Muscle of leg (tissue), 11 donors: ENCODE results near the gene KCNS1. TPM values are rescaled to one million over a fixed set of nuclear protein-coding genes. Genes with fewer than 3 reads are reported as not detected.

Experiments
- DNase-seq: peaks from one replicate; pipeline ENCODE4 v3.0.0; 2013
- H3K27ac ChIP-seq: one replicate; pipeline ENCODE4 v1.5.1; 2013; ENCODE audit warnings: mild to moderate bottlenecking, low read length, control low read depth
- H3K27me3 ChIP-seq: one replicate; pipeline ENCODE4 v1.6.1; 2013; ENCODE audit warnings: low read length; ENCODE audit not compliant: control insufficient read depth, insufficient read depth
- H3K36me3 ChIP-seq: one replicate; pipeline ENCODE4 v1.6.1; 2013; ENCODE audit warnings: low read length; ENCODE audit not compliant: control insufficient read depth, insufficient read depth
- H3K4me1 ChIP-seq: one replicate; pipeline ENCODE4 v1.6.1; 2013; ENCODE audit warnings: low read length; ENCODE audit not compliant: control insufficient read depth, insufficient read depth
- H3K4me3 ChIP-seq: one replicate; pipeline ENCODE4 v1.5.1; 2013; ENCODE audit warnings: low read length, control low read depth
- H3K9me3 ChIP-seq: replicated peaks from 2 replicates; pipeline ENCODE4 v1.6.1; 2013; ENCODE audit warnings: low read depth, low read length; ENCODE audit not compliant: control insufficient read depth
- WGBS: methylation state at CpG from one replicate; pipeline ENCODE4 v1.1.5; 2013; ENCODE audit warnings: missing lambda C conversion rate; ENCODE audit not compliant: insufficient coverage; 5-methylcytosine and 5-hydroxymethylcytosine counted together
- polyA plus RNA-seq, 8 donors: library from polyadenylated mRNA; unstranded; fragments of 120-200 nt; gene quantifications; one replicate each; pipeline versions ENCODE4 v1.2.1 to v1.2.3, GENCODE V29; 2013; ENCODE audit warnings: inconsistent platforms in 1 of 8, low replicate concordance in 1 of 8; ENCODE audit not compliant: insufficient read length in 8 of 8, insufficient read depth in 1 of 8
- total RNA-seq: library from RNA; stranded (reverse); fragments of 120-200 nt; gene quantifications from one replicate; pipeline ENCODE4 v1.2.4, GENCODE V29; 2013

Gene KCNS1
- total and polyA plus RNA-seq, 9 donors, result 0.04 to 0.17 (median 0.09) TPM

DNA sequence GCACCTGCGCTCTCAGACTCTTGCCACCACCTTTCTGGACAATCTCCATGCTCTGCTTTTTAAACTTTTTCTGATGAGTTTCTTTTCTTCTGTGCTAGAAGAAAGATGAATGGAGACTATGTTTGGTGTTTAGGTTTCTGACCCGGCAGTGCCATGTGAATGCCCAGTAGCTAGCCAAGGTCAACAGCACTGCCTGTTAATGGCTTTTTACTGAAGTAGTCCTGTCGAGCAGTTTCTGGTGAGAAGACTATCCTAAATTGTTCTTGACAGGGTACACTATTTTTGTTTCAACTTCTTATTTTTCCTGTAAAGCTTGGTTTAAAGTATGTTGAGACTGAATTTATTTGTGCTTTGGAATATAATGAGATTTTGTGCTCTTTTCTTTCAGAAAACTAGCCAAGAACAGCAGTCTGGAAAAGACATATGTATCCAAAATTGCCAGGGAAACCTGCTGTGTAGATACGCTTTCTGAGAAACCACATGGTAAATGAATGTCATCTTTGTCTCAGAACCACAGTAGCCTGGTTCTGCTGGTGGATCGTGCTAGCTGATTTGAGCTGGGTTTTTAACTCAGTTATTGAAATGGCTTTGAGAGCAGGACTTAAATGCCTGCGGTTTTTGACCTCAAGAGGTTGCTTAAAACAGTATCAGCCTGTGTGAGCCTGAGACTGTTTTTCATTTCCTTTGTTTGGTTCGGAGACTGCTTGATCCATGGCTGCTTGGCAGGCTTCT lies 48.1 kb downstream of the KCNS1 start:
- H3K36me3 ChIP-seq, result peaks cover 10% of the 10 kb centered on the region
- H3K27ac ChIP-seq, result peak overlapping the region; percentile 52
- peak; percentile 77 for DNase-seq

GRCh38 chr20:45051204-45052060 lies 49.5 kb downstream of the KCNS1 start:
- DNase-seq, result no peak
- Histone ChIP-seq H3K27me3 (no peaks in the 10 kb centered on the region), H3K36me3 (peaks cover 4% of the 10 kb centered on the region), H3K27ac (no peak overlapping the region), H3K4me1 (peaks cover 3% of the 10 kb centered on the region), H3K9me3 (no peaks in the 10 kb centered on the region), H3K4me3 (no peak overlapping the region)
- WGBS, result no CpG with 5 or more reads among the region's 3 CpGs

More for the DNA sequence above, 48.1 kb downstream of the KCNS1 start:
- Histone ChIP-seq H3K27me3 (no peaks in the 10 kb centered on the region), H3K9me3 (no peaks in the 10 kb centered on the region), H3K4me1 (peaks cover 3% of the 10 kb centered on the region), H3K4me3 (no peak overlapping the region)
- WGBS, result 64% methylated on average over 3 of the region's 7 CpGs

- no peak for DNase-seq
- WGBS, result no CpG with 5 or more reads among the region's 5 CpGs
- Histone ChIP-seq H3K4me1 (peaks cover 3% of the 10 kb centered on the region), H3K36me3 (peaks cover 4% of the 10 kb centered on the region), H3K27me3 (no peaks in the 10 kb centered on the region), H3K27ac (no peak overlapping the region), H3K9me3 (no peaks in the 10 kb centered on the region), H3K4me3 (no peak overlapping the region)
Observed at GRCh38 chr20:45049904-45050471, 50.9 kb downstream of the KCNS1 start.

DNA sequence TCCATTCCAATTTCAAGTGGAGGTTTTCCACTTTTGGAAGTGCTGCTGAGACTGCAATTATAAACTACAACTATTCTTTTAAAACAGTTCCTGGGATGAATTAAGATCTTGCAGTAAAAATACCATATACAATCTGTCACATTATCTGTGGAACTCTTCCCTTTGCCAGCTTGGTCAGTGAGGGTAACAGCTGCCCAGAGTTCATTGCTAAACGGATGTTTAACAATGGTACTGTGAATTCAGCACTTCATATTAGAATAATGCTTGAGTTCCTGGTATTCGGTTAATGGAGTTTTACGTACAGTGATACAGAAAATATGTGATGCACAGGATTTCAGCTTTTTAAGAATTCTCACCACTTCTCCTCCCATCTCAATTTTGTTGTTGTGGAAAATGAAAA lies 51.5 kb downstream of the KCNS1 start:
- H3K27ac ChIP-seq, result no peak overlapping the region
- peaks cover 4% of the 10 kb centered on the region for H3K36me3 ChIP-seq
- H3K9me3 ChIP-seq, result no peaks in the 10 kb centered on the region
- H3K4me3 ChIP-seq, result no peak overlapping the region
- no peaks in the 10 kb centered on the region for H3K27me3 ChIP-seq
- H3K4me1 ChIP-seq, result peaks cover 3% of the 10 kb centered on the region
- no CpG with 5 or more reads among the region's 3 CpGs for WGBS
- peak; percentile 23 for DNase-seq

DNA sequence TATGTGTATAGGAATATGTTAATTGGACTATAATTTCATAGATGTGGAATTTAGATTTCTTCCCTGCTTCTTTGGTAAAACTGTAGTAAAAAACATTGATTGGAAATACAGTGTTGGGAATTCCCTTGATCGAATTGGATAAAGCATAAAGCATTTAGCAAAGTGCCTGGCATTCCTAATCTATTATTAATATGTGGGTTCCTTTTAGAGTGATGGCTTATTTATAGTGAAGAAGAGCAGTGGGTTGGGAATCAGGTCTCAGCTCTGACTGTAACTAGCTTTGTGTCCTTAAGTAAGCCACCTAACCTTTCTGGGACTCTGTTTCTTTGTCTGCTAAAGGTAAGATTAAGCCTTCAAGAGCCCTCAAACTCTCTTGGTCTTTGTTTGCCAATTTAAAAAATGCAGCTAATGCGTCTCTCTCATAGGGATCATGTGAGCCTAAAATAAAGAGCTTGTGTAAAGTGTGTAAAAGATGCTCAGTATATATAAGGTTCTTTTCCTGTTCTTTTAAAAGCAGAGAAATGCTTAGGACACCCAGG lies 53.3 kb downstream of the KCNS1 start:
- H3K9me3 ChIP-seq, result no peaks in the 10 kb centered on the region

GRCh38 chr20:45044601-45045000 lies 56.3 kb downstream of the KCNS1 start:
- no peak overlapping the region for H3K4me3 ChIP-seq
- no peaks in the 10 kb centered on the region for H3K36me3 ChIP-seq
- H3K27ac ChIP-seq, result no peak overlapping the region
- DNase-seq, result no peak
- H3K9me3 ChIP-seq, result no peaks in the 10 kb centered on the region
- H3K27me3 ChIP-seq, result no peaks in the 10 kb centered on the region
- no peaks in the 10 kb centered on the region for H3K4me1 ChIP-seq
- 71% methylated on average over 1 of the region's 3 CpGs for WGBS

More for the DNA sequence above, 53.3 kb downstream of the KCNS1 start:
- Histone ChIP-seq H3K27ac (no peak overlapping the region), H3K27me3 (no peaks in the 10 kb centered on the region), H3K4me3 (no peak overlapping the region), H3K36me3 (no peaks in the 10 kb centered on the region), H3K4me1 (no peaks in the 10 kb centered on the region)
- WGBS, result 88% methylated on average over 1 of the region's 2 CpGs
- DNase-seq, result no peak

GRCh38 chr20:45044084-45044573 lies 56.8 kb downstream of the KCNS1 start:
- WGBS, result no CpG with 5 or more reads among the region's 5 CpGs
- DNase-seq, result peak; percentile 82
- H3K4me1 ChIP-seq, result no peaks in the 10 kb centered on the region

DNA sequence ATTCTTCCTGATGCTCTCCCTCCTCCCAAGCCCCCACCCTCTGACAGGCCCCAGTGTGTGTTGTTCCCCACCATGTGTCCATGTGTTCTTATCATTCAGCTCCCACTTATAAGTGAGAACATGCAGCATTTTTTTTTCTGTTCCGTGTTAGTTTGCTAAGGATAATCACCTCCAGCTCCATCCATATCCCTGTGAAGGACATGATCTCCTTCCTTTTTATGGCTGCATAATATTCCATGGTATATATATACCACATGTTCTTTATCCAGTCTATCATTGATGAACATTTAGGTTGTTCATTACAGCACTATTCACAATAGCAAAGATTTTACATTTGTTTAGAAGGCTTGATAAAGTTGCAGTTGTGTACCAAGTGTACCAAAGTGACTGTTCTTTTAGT lies 57.9 kb downstream of the KCNS1 start:
- no peak for DNase-seq
- no peaks in the 10 kb centered on the region for H3K36me3 ChIP-seq
- no peaks in the 10 kb centered on the region for H3K4me1 ChIP-seq
- no peak overlapping the region for H3K4me3 ChIP-seq
- H3K27me3 ChIP-seq, result no peaks in the 10 kb centered on the region
- H3K27ac ChIP-seq, result no peak overlapping the region
- no CpG with 5 or more reads among the region's 1 CpG for WGBS
- H3K9me3 ChIP-seq, result no peaks in the 10 kb centered on the region

More at GRCh38 chr20:45044084-45044573, 56.8 kb downstream of the KCNS1 start:
- Histone ChIP-seq H3K27me3 (no peaks in the 10 kb centered on the region), H3K9me3 (no peaks in the 10 kb centered on the region), H3K4me3 (no peak overlapping the region), H3K27ac (no peak overlapping the region), H3K36me3 (no peaks in the 10 kb centered on the region)
